GM21367 (cell line): Measurements from ENCODE around the gene TEX261.

Experiments used
- ATAC-seq: cut with Tn5 transposase; IDR thresholded peaks from one replicate; pipeline ENCODE4 v1.9.1; 2021; ENCODE audit not compliant: unreplicated experiment

The TEX261 gene

DNA sequence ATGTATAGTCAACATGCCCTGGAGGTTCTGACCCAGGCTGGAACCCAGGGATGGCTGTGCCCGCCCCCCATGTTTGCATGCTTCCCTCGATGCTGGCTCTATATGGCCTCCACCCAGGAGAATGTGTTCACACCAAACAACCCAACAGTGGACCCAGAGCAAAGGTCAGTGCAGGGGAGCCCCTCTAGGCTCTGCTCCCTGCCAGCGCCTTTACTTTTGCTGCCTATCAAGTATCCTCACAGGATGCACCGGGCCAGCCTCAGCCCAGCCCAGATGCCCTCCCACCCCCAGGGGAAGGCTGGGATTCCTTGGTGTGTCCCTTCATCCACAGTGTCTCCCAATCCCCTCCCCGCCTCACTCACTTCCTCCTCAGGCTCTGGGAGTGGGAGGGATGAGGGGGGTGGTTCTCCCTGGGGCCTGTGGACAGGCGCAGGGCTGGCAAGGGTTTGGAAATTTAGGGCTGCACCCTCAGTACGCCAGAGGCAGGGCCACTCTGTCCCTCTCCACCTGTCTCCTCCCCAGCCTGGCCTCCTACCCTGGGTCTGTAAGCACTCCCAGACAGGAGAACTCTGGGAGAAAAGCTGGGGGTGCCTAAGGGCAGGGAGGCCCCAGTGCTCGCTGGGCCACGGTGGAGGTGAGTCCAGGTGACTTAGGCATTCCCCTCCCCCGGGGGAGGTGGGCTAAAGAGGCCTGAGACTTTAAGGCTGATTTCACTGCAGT lies 56.6 kb downstream of the TEX261 start:
- no peak for ATAC-seq

DNA sequence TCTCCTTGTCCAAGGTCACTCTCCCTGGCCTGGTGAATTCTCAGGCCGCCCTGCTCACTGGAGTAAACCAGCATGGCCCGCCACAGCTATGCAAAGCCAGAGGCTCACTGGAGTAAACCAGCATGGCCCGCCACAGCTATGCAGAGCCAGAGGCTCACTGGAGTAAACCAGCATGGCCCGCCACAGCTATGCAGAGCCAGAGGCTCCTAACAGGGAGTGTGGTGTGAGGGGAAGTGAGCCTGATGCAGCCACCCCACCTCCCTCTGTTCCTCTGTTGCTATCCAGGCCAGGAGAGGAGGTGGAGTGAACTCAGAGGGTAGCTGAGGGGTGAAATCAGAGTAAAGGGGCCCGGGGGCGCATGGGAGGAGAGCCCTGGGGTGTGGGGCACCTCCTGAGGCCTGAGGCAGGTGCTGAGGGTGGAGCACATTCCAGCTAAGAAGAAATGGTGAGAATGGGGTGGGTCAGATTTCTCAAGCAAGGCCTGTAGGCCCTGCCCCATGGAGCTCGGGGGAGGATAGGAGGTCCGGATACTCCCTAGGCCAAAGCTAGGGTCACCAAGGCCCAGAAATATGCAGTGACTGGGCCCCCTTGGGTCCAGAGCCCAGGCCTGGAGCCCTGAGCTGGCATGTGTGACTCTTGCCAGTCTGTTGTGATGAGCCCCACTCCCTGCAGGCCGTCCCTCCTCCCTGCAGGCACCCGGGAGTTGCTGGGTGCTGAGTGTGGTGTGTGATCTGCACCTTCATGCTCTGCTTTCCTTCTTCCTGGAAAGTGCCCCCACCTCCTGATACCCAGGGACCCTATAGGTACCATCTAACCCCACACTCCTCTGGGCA lies 57.5 kb downstream of the TEX261 start:
- peak; percentile 49 for ATAC-seq

DNA sequence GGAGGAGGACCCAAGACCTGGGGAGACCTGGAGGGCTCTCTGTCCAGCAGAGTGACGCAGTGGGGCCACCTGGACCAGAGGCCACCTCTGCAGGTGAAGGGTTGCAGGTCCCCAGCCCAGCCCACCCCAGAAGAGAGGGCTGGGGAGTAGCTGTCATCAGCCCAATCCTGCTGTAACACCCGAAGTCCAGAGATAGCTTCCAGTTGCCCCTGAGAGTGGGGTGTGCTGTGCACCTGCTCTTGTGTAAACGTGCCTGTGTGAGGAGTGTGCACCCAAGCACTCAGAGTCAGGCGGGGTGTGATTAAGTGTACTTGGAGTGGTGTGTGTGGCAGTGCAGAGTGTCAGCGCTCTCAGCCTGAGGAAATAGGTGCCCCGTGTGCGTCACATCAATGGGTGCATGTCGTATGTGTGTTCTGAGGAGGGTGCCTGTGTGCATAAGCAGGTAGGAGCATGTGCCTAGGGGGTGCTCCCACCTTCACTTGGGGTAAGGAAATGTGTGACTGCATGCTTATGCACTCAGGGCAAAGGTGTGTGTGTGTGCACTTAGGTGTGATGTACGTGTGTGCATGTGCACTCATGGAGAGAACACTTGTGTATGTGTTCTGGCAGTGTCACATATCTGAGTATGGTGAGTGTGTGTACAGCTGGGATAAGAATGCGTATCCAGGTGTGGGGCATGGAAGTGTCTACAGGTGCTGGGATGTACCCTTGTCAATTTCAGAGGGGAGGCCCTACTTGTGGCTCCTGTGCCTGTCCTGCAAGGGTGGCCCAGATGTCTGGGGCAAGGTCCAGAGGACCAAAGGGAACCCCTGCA lies 58.3 kb downstream of the TEX261 start:
- ATAC-seq = no peak
